Measurements from ENCODE around the gene YPEL2.

Gene YPEL2

DNA sequence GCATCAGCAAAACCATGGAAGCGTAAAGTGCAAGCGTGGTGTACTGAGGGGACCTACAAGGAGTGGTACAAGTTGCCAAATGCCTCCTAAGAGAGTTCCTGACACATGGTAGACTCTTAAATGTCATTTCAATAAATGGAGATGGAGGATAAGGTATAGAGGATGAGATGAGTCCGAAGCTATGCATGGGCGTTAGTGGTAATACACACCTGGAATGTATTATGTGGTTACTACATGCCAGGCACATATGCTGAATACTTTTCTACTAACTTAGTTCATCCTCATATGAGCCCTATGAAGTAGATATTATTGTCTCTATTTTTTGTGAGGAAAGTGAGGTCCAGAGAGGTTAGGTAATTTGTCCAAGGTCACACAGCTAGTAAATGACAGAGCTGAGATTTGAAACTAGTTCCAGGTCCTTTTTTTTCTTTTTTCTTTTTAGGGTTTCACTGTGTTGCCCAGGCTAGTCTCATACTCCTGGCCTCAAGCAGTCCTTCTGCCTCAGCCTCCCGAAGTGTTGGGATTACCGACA is 15.5 kb downstream of the YPEL2 start:
- Histone ChIP-seq H3K36me3 (ENCODE audit: control insufficient read depth, insufficient read depth, low read length) (no peaks in the 10 kb centered on the region), H3K79me2 (peaks cover 92% of the 10 kb centered on the region), H2AFZ (no peak overlapping the region), H3K9me3 (ENCODE audit: control insufficient read depth, low read length) (no peaks in the 10 kb centered on the region), H3K4me2 (ENCODE audit: low read length) (no peak overlapping the region), H3K4me3 (ENCODE audit: low read depth, low read length) (no peak overlapping the region), H3K27me3 (ENCODE audit: control insufficient read depth, insufficient read depth, low read length) (no peaks in the 10 kb centered on the region), H3K4me1 (peaks cover 79% of the 10 kb centered on the region), H3K9ac (no peak overlapping the region), H3K27ac (peak overlapping the region; percentile 3)
- TF ChIP-seq, protein P1, sequence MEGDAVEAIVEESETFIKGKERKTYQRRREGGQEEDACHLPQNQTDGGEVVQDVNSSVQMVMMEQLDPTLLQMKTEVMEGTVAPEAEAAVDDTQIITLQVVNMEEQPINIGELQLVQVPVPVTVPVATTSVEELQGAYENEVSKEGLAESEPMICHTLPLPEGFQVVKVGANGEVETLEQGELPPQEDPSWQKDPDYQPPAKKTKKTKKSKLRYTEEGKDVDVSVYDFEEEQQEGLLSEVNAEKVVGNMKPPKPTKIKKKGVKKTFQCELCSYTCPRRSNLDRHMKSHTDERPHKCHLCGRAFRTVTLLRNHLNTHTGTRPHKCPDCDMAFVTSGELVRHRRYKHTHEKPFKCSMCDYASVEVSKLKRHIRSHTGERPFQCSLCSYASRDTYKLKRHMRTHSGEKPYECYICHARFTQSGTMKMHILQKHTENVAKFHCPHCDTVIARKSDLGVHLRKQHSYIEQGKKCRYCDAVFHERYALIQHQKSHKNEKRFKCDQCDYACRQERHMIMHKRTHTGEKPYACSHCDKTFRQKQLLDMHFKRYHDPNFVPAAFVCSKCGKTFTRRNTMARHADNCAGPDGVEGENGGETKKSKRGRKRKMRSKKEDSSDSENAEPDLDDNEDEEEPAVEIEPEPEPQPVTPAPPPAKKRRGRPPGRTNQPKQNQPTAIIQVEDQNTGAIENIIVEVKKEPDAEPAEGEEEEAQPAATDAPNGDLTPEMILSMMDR (IDR thresholded peaks at IDR 0.05) = no peak

DNA sequence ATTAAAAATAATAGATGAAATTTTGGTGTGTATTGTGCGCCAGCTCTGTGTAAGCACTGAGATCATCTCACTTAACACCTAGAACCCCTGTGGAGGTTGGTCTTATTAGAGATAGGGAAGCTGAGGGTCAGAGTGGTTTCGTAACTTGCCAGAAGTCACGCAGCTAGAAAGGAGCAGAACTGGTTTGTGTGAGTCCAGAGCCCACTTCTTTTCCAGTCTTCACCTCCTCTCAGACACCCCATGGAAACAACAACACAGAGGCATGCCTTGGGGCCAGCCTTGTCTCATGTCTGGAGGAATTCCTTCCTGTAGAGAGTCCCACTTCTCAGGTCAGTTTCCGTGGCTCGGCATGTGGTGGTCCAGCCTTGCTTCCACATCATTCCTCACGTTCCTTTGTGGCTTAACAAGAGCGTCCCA is 16.5 kb downstream of the YPEL2 start:
- TF ChIP-seq, protein P1 (IDR thresholded peaks at IDR 0.05) = no peak
- no peak overlapping the region for H3K27ac ChIP-seq
- no peaks in the 10 kb centered on the region for H3K36me3 ChIP-seq (ENCODE audit: control insufficient read depth, insufficient read depth, low read length)
- peaks cover 76% of the 10 kb centered on the region for H3K4me1 ChIP-seq
- no peak overlapping the region for H3K4me3 ChIP-seq (ENCODE audit: low read depth, low read length)
- H2AFZ ChIP-seq = no peak overlapping the region
- H3K9ac ChIP-seq = no peak overlapping the region
- peaks cover 93% of the 10 kb centered on the region for H3K79me2 ChIP-seq
- no peaks in the 10 kb centered on the region for H3K9me3 ChIP-seq (ENCODE audit: control insufficient read depth, low read length)
- H3K27me3 ChIP-seq (ENCODE audit: control insufficient read depth, insufficient read depth, low read length) = no peaks in the 10 kb centered on the region
- H3K4me2 ChIP-seq (ENCODE audit: low read length) = no peak overlapping the region

DNA sequence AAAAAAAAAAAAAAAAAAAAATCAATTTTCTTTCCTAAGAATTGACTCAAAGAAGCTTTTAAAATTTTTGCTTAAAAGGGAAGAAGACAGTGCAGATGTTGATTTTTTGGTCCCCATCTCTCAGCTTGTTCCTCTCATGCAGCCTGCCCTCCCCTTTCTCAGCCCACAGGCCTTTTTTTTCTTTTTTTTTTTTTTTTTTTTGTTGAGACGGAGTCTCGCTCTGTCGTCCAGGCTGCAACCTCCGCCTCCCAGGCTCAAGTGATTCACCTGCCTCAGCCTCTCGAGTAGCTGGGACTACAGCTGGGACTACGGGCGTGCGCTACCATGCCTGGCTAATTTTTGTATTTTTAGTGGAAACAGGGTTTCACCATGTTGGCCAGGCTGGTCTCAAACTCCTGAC is 17.7 kb downstream of the YPEL2 start:
- Histone ChIP-seq H3K27ac (peak overlapping the region; percentile 22), H3K27me3 (ENCODE audit: control insufficient read depth, insufficient read depth, low read length) (no peaks in the 10 kb centered on the region), H3K4me1 (peaks cover 78% of the 10 kb centered on the region), H3K9me3 (ENCODE audit: control insufficient read depth, low read length) (no peaks in the 10 kb centered on the region), H3K4me2 (ENCODE audit: low read length) (no peak overlapping the region), H3K36me3 (ENCODE audit: control insufficient read depth, insufficient read depth, low read length) (no peaks in the 10 kb centered on the region), H3K79me2 (peaks cover 87% of the 10 kb centered on the region), H2AFZ (no peak overlapping the region), H3K4me3 (ENCODE audit: low read depth, low read length) (no peak overlapping the region), H3K9ac (no peak overlapping the region)
- TF ChIP-seq, protein P1 (IDR thresholded peaks at IDR 0.05) = no peak

DNA sequence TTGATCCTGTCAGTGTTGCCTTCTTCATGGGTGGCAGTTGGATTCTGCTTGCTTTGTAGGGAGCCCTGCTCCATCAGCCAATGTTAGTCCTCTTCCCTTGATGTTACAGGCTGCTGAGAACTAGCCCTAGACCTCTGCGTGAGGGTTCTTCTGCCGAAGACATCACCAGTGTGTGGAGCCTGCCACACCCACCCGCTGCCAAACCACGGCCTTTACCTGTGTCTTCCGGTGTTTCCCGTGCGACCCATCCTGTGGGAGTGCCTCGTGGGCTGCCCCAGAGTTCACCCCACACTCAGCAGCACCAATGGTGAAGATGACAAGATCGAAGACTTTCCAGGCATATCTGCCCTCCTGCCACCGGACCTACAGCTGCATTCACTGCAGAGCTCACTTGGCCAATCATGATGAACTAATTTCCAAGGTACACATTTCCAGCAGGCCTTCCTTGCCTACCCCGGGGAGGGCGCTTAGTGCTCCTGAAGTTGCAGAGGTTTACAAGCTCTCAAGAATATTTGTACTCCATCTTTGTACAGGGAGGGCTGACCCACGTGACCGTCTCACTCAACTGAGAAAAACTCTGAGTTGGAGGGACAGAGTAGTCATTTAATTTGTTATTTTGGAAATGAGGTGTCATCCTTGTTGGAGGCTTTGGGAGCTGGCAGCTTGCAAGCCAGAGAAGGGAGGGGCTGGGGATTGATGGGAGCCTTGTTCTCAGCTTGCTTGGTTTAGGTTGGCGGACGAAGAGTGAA is 21.8 kb downstream of the YPEL2 start:
- Histone ChIP-seq H3K4me2 (ENCODE audit: low read length) (no peak overlapping the region), H3K27ac (peak overlapping the region; percentile 70)

More for the DNA sequence above, 21.8 kb downstream of the YPEL2 start:
- Histone ChIP-seq H3K36me3 (ENCODE audit: control insufficient read depth, insufficient read depth, low read length) (no peaks in the 10 kb centered on the region), H3K27me3 (ENCODE audit: control insufficient read depth, insufficient read depth, low read length) (no peaks in the 10 kb centered on the region), H3K4me1 (peaks cover 75% of the 10 kb centered on the region), H3K9me3 (ENCODE audit: control insufficient read depth, low read length) (no peaks in the 10 kb centered on the region), H3K79me2 (peaks cover 70% of the 10 kb centered on the region), H3K4me3 (ENCODE audit: low read depth, low read length) (no peak overlapping the region), H3K9ac (no peak overlapping the region), H2AFZ (no peak overlapping the region)
- TF ChIP-seq, protein P1 (IDR thresholded peaks at IDR 0.05) = no peak

Data from parathyroid adenoma (tissue), 2 donors.